Subcutaneous abdominal adipose tissue (tissue), 5 donors: ENCODE results near the gene ZNF320.
"Not testable (repeated sequence)": the region's sequence is repeated elsewhere in the genome, so short reads cannot be mapped to it uniquely, and the experiment has no call there.

Experiments
- H3K27ac ChIP-seq: one replicate; pipeline ENCODE4 v1.7.0; 2013; ENCODE audit warnings: low read depth, mild to moderate bottlenecking, inconsistent platforms, low read length, moderate library complexity
- H3K27me3 ChIP-seq, 5 donors: one replicate each; pipeline ENCODE4 v1.7.0; 2013; ENCODE audit warnings: low read length in 5 of 5, inconsistent platforms in 1 of 5; ENCODE audit not compliant: control insufficient read depth in 5 of 5, insufficient read depth in 4 of 5
- H3K36me3 ChIP-seq, 5 donors: one replicate each; pipeline ENCODE4 v1.7.0; 2013; ENCODE audit warnings: low read length in 5 of 5; ENCODE audit not compliant: control insufficient read depth in 5 of 5, insufficient read depth in 5 of 5
- H3K4me1 ChIP-seq, 5 donors: one replicate each; pipeline ENCODE4 v1.7.0; 2013; ENCODE audit warnings: low read length in 5 of 5, mild to moderate bottlenecking in 3 of 5, moderate library complexity in 1 of 5; ENCODE audit not compliant: control insufficient read depth in 5 of 5, insufficient read depth in 5 of 5
- H3K4me3 ChIP-seq, 5 donors: one replicate each; pipeline ENCODE4 v1.7.0; 2013; ENCODE audit warnings: low read length in 5 of 5, low read depth in 1 of 5
- H3K9ac ChIP-seq, 5 donors: one replicate each; pipeline ENCODE4 v1.7.0; 2013; ENCODE audit warnings: low read length in 5 of 5, mild to moderate bottlenecking in 4 of 5, moderate library complexity in 3 of 5
- H3K9me3 ChIP-seq, 5 donors: one replicate each; pipeline ENCODE4 v1.7.0; 2013; ENCODE audit warnings: low read length in 5 of 5; ENCODE audit not compliant: control insufficient read depth in 5 of 5
- donor health status: healthy.
- donor health status: healthy.
- donor health status: healthy.
- donor health status: healthy.
- donor health status: healthy.

ZNF320 gene

DNA sequence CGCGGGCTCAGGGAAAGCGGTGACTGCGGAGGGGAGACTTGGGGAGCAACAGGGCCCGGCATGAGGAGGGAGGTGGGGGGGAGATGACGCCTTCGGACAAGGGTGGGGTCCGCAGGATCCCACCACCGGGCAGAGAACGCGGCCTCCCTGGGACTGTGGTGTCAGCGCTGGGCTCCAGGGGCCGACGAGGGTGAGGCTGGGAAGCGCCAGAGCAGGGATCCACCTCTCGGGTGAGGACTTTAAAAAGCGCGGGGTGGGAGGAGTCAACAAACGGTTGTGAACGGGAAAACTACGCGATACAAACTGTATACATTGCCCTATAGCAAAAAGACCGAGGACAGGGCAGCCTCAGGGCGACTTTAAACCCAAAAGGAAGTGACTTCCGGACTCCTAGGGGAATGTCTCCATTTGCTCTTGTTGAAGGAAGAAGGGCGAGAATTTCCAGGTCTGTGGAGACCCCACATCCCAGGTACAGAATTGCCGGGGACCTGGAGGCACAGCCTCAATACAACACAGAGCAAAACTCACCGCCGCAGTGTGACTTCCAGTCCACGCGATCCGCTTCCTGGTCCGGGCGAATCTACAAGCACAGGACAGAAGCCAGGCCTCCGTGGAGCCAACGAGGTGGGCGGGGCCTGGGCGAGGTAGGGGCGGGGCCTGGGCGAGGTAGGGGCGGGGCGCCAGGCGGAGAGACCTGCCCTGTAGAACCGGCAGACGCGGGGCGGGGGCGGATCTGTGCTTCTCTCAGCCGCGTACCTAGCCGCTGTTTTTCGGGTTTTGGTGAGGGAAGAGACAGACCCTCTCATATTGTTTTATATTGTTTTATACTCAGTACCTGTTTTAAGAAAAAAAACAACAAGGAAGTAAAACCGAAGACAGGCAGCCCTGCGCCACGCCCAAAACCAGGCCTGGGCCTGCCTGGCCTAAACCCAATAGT is 25.7 kb upstream of the ZNF320 start, which contains the start of gene ZNF888:
TSS of gene ZNF888 (minus strand) at position 588 of the 937 bp plus-strand sequence. CDS start 5,555 bp downstream, outside the sequence.
- Histone ChIP-seq H3K4me3 (peak within 1 kb of the TSS; percentile 87 to 99 (median 96)), H3K9me3 (no peaks in the 10 kb centered on the region), H3K27me3 (no peaks in the 10 kb centered on the region), H3K9ac (peak within 1 kb of the TSS; percentile 81 to 98 (median 92)), H3K36me3 (peaks cover 0 to 3% (median 0%) of the 10 kb centered on the region in 5 donors), H3K27ac (peak within 1 kb of the TSS; percentile 81), H3K4me1 (peaks cover 1 to 20% (median 18%) of the 10 kb centered on the region in 5 donors)

DNA sequence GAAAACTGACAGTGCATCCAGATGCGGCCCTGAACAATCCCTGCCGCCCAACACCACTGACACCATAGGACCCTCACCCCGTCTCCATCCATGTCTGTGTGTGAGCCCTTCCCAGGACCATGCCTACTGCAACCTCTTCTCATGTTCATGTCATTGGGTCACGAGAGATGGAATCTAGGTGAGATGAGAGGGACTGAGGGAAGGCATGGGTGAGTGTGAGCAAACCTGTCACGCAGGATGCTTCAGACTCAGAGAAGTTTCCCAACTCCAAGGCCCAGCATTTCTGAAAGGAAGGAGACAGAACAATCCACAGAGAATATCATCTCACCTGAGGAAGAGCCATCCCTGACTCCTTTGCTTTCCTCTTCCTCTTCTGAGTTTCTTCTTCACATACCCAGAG is 20.1 kb upstream of the ZNF320 start:
- Histone ChIP-seq H3K27ac (no peak overlapping the region), H3K9me3 (no peaks in the 10 kb centered on the region), H3K9ac (no peak overlapping the region), H3K27me3 (no peaks in the 10 kb centered on the region), H3K4me3 (no peak overlapping the region), H3K4me1 (peaks cover 0 to 5% (median 3%) of the 10 kb centered on the region in 5 donors), H3K36me3 (peaks cover 0 to 18% (median 9%) of the 10 kb centered on the region in 5 donors)

DNA sequence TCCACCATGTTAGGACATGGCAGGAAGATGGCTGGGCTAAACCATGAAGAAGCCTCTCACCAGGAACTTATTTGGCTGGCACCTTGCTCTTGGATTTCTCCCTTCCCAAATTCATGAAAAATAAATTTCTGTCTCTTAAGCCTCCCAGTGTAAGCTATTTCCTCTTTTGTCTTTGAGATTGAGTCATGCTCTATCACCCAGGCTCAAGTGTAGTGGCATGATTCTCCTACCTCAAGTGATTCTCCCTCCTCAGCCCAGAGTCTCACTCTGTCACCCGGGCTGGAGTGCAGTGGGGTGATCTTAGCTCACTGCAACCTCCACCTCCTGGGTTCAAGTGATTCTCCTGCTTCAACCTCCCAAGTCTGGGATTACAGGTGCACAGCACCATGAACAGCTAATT is 13.2 kb upstream of the ZNF320 start:
- Histone ChIP-seq H3K4me3 (no peak overlapping the region), H3K9me3 (peaks cover 0 to 12% (median 0%) of the 10 kb centered on the region in 5 donors), H3K27me3 (no peaks in the 10 kb centered on the region), H3K4me1 (no peaks in the 10 kb centered on the region), H3K27ac (no peak overlapping the region), H3K9ac (no peak overlapping the region), H3K36me3 (peaks cover 18 to 52% (median 23%) of the 10 kb centered on the region in 5 donors)

DNA sequence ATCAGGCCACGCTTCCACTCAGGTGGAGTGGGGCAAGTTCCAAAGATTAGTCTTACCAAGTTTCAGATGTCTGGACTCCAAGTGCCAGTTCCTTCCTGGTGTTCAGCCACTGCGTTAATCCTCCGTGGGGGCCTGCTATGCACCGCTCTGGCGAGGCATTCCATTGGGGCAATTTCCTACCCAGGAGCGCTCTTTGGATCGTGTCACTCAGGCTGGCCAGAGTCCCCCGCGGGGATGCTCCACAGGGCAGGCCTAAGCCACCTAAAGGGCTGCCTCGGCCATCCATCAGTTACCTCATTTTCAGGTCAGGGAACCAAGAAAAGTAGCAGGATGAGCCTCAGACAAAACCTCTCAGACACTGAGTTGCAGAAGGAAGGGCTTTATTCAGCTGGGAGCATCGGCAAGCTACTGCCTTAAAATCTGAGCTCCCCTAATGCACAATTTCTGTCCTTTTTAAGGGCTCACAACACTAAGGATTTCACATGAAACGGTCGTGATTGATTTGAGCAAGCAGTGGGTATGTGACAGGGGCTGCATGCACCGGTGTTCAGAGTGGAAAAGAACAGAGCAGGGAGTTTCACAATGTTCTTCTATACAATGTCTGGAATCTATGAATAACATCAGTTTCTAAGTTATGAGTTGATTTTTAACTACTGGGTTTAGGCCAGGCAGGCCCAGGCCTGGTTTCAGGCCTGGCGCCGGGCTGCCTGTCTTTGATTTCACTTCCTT is 6.8 kb upstream of the ZNF320 start:
- H3K27me3 ChIP-seq, H3K9ac ChIP-seq, H3K4me1 ChIP-seq, H3K27ac ChIP-seq, H3K4me3 ChIP-seq: not testable (repeated sequence)
- Histone ChIP-seq H3K9me3 (peaks cover 0 to 12% (median 0%) of the 10 kb centered on the region in 5 donors), H3K36me3 (peaks cover 11 to 23% (median 19%) of the 10 kb centered on the region in 5 donors)

DNA sequence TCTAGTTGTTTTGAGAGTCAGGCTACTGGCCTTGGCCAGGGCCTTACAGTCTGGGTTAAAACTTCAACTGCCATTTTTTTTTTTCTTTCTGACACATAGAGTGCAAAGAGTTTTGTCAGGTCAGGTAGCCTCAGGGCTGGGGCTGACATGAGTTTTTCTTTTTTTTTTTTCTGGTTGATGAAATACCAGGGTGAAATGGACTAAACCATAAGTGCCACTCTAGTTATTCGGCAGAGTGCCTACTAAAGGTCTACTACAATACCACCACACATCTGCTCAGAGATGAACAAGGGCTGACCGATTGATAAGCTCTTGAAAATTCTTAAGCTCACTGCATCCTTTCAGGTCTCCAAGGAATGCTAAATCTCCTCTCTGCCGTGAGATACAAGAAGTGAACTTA is 4.4 kb upstream of the ZNF320 start:
- Histone ChIP-seq H3K27me3 (no peaks in the 10 kb centered on the region), H3K27ac (no peak overlapping the region), H3K9me3 (peaks cover 0 to 5% (median 0%) of the 10 kb centered on the region in 5 donors), H3K4me1 (peaks cover 0 to 11% (median 9%) of the 10 kb centered on the region in 5 donors), H3K9ac (no peak overlapping the region), H3K36me3 (peaks cover 0 to 9% (median 7%) of the 10 kb centered on the region in 5 donors), H3K4me3 (no peak overlapping the region)

DNA sequence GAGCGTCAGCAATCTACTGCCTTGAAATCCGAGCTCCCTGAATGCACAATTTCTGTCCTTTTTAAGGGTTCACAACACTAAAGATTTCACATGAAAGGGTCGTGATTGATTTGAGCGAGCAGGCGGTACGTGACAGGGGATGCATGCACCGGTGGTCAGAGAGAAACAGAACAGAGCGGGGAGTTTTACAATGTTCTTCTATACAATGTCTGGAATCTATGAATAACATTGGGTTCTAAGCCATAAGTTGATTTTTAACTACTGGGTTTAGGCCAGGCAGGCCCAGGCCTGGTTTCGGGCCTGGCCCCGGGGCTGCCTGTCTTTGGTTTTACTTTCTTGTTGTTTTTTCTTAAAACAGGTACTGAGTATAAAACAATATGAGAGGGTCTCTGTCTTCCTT is 1.2 kb upstream of the ZNF320 start:
- H3K36me3 ChIP-seq, H3K4me3 ChIP-seq, H3K27ac ChIP-seq, H3K9ac ChIP-seq, H3K9me3 ChIP-seq, H3K27me3 ChIP-seq: not testable (repeated sequence)
- peaks cover 0 to 16% (median 14%) of the 10 kb centered on the region in 5 donors for H3K4me1 ChIP-seq

DNA sequence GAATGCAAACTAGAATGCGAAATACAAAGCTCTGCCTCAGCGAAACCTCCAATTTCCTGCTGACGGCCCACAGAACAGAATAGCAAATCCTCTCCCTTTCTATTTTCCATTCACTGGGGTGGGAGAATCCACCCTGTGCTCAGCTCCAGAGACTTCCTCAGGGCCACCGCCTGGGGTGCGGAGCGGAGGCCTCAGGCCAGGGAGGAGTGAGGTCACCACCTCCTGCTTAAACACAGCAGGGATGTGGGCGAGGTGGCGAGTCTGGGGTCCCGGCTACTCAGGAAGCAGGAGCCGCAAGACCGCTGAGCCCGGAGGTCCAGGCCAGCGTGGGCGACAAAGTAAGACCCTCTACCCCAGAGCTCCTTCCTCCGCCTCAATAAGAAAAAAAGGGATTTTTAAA is 666 bp upstream of the ZNF320 start:
- H3K4me1 ChIP-seq: peaks cover 0 to 16% (median 14%) of the 10 kb centered on the region in 5 donors
- H3K36me3 ChIP-seq: peaks cover 0 to 6% (median 2%) of the 10 kb centered on the region in 5 donors
- peak overlapping the region; percentile 91 for H3K27ac ChIP-seq
- peak overlapping the region in 4 of 5 donors; percentile 46 to 92 (median 82) for H3K9ac ChIP-seq
- H3K4me3 ChIP-seq: peak overlapping the region; percentile 79 to 100 (median 85)
- no peaks in the 10 kb centered on the region for H3K27me3 ChIP-seq
- no peaks in the 10 kb centered on the region for H3K9me3 ChIP-seq

DNA sequence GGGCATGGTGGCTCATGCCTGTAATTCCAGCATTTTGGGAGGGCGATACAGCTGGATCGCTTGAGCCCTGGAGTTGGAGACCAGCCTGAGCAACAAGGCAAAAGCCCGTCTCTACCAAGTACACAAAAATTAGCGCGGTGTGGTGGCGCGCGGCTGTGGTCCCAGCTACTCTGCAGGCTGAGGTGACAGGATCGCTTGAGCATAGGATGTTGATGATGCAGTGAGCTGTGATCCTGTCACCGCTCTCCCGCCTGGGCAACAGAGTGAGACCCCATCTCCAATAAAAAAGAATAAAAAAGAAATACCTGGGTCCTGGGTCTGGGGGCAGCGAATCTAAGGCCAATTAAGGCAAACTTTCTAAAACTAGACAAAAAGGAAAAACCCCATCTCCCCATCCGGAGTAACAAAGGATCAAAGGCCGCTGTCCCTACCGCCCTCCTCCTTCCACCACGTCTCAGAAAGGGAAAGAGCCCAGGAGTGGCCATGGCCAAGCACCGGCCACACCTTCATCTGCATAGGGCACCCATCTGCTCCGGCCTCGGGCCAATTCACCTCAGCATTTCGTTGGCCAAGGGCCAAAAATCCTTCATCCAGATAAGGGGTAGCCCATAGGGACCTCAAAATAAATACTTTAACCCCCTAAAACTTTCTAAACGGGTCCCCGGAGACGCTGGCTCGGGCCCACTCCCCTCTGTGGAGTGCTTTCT is 851 bp downstream of the ZNF320 start:
- H3K27ac ChIP-seq: peak overlapping the region; percentile 91

DNA sequence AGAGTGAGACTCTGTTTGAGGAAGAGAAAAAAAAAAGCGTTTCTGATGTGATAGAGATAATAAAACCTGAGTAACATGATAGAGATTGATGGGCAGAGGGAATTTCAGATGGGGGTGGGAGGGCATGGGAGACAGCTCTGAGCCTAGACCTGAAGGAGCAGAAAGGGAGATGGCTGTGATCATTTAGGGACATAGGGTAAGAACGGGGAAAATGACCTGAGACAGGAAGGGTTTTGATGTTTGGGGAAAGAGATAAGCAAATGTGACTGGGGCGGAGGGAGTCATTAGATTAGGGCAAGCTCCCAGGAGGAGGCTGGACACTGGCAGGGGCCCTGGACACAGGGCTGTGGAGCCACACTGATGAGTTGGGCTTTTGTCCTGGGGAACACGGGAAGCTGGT is 6.1 kb downstream of the ZNF320 start:
- H3K4me3 ChIP-seq: no peak overlapping the region
- H3K36me3 ChIP-seq: peaks cover 11 to 51% (median 42%) of the 10 kb centered on the region in 5 donors
- no peak overlapping the region for H3K9ac ChIP-seq
- no peaks in the 10 kb centered on the region for H3K27me3 ChIP-seq
- H3K9me3 ChIP-seq: no peaks in the 10 kb centered on the region
- H3K4me1 ChIP-seq: peaks cover 0 to 1% (median under 1%) of the 10 kb centered on the region in 5 donors
- no peak overlapping the region for H3K27ac ChIP-seq

More for the DNA sequence above, 851 bp downstream of the ZNF320 start:
- no peaks in the 10 kb centered on the region for H3K9me3 ChIP-seq
- H3K4me1 ChIP-seq: peaks cover 0 to 16% (median 14%) of the 10 kb centered on the region in 5 donors
- peak overlapping the region; percentile 79 to 100 (median 92) for H3K4me3 ChIP-seq
- H3K36me3 ChIP-seq: peaks cover 0 to 10% (median 3%) of the 10 kb centered on the region in 5 donors
- no peaks in the 10 kb centered on the region for H3K27me3 ChIP-seq
- peak overlapping the region; percentile 63 to 92 (median 84) for H3K9ac ChIP-seq
